Tibial artery (tissue), 4 donors: ENCODE results near the gene IL34.

Experiments used
- DNase-seq, 2 donors: peaks; one replicate each; pipeline ENCODE4 v3.0.0-alpha.2; 2019
- H3K27ac ChIP-seq, 2 donors: fragments of 200-600 bp; sonication (generic) in 1 of 2; 1 replicate in 1 of 2; 2 replicates in 1 of 2; pipeline ENCODE4 v1.5.1; 2018 to 2019; ENCODE audit warnings: mild to moderate bottlenecking in 1 of 2
- H3K27me3 ChIP-seq, 2 donors: fragments of 200-600 bp; sonication (generic) in 1 of 2; one replicate each; pipeline versions ENCODE4 v1.5.1 to v1.6.0; 2016 to 2019
- H3K36me3 ChIP-seq, 3 donors: fragments of 200-600 bp; sonication (generic) in 2 of 3; one replicate each; pipeline ENCODE4 v1.5.1; 2016 to 2019; ENCODE audit warnings: mild to moderate bottlenecking in 2 of 3
- H3K4me1 ChIP-seq, 4 donors: fragments of 200-600 bp; sonication (generic) in 2 of 4; 1 replicate in 3 of 4; 2 replicates in 1 of 4; pipeline ENCODE4 v1.5.1; 2016 to 2019
- H3K4me3 ChIP-seq, 2 donors: fragments of 200-600 bp; sonication (generic) in 1 of 2; 1 replicate in 1 of 2; 2 replicates in 1 of 2; pipeline ENCODE4 v1.5.1; 2018 to 2019; ENCODE audit warnings: mild to moderate bottlenecking in 2 of 2
- H3K9me3 ChIP-seq, 3 donors: fragments of 200-600 bp; sonication (generic) in 1 of 3; one replicate each; pipeline ENCODE4 v1.5.1; 2016 to 2019
- intact Hi-C: fragments of 100-400 bp; cut with DNase I; formaldehyde crosslinking; loops from one replicate; pipeline ENCODE4 v1.15.0; 2023; ENCODE audit warnings: low total_unique reads
- TF ChIP-seq, protein P1 (sequence below), 2 experiments: fragments of 200-600 bp in 1 of 2; fragments of 450-650 bp in 1 of 2; IDR thresholded peaks; one replicate each; pipeline ENCODE4 v1.5.1; 2017 to 2019; ENCODE audit warnings: antibody characterized with exemption in 2 of 2, mild to moderate bottlenecking in 1 of 2, moderate library complexity in 1 of 2

The IL34 gene

DNA sequence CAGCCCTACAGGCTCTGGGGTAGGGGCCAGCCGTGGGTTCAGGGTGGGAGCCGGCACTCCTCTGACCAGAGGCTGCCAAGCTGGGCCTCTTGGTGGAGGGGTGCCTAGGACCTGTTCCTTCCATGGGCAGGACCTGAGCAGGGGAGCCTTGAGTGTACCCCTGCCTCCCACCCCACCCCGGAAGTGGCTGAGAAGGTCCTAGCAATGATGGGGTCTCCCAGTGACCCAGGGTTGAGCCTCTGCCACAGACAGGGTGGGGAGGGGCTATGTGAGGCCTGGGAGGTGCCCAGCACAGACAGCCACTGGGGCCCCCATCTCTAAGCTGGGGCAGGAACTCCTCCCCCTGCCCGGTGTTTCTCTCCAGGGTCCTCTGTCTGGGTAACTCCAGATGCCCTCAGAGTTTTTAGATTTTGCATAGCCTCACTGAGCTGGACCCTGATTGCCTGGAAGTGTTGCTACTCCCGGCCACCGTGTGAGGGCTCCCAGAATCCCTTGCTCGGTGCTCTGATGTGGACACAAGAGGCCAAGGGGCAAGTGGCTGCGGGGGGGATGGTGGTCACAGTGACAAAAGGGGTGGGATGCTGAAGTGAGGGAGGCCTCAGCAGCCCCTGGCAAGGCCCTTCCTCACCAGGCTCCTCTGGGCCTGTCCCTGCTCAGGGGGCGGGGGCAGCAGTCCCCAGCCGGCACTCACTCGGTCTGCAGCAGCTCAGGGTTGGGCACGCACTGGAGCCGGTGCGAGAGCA is 45.9 kb downstream of the IL34 start:
- Histone ChIP-seq H3K4me1 (peaks cover 37 to 99% (median 93%) of the 10 kb centered on the region in 4 donors), H3K36me3 (no peaks in the 10 kb centered on the region), H3K27ac (peak overlapping the region; percentile 99 to 100), H3K4me3 (no peak overlapping the region), H3K27me3 (no peaks in the 10 kb centered on the region), H3K9me3 (no peaks in the 10 kb centered on the region)
- intact Hi-C loops = no loop called here
- DNase-seq = peak; percentile 71 to 91
- TF ChIP-seq, protein P1, sequence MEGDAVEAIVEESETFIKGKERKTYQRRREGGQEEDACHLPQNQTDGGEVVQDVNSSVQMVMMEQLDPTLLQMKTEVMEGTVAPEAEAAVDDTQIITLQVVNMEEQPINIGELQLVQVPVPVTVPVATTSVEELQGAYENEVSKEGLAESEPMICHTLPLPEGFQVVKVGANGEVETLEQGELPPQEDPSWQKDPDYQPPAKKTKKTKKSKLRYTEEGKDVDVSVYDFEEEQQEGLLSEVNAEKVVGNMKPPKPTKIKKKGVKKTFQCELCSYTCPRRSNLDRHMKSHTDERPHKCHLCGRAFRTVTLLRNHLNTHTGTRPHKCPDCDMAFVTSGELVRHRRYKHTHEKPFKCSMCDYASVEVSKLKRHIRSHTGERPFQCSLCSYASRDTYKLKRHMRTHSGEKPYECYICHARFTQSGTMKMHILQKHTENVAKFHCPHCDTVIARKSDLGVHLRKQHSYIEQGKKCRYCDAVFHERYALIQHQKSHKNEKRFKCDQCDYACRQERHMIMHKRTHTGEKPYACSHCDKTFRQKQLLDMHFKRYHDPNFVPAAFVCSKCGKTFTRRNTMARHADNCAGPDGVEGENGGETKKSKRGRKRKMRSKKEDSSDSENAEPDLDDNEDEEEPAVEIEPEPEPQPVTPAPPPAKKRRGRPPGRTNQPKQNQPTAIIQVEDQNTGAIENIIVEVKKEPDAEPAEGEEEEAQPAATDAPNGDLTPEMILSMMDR (IDR thresholded peaks at IDR 0.05) = no peak

DNA sequence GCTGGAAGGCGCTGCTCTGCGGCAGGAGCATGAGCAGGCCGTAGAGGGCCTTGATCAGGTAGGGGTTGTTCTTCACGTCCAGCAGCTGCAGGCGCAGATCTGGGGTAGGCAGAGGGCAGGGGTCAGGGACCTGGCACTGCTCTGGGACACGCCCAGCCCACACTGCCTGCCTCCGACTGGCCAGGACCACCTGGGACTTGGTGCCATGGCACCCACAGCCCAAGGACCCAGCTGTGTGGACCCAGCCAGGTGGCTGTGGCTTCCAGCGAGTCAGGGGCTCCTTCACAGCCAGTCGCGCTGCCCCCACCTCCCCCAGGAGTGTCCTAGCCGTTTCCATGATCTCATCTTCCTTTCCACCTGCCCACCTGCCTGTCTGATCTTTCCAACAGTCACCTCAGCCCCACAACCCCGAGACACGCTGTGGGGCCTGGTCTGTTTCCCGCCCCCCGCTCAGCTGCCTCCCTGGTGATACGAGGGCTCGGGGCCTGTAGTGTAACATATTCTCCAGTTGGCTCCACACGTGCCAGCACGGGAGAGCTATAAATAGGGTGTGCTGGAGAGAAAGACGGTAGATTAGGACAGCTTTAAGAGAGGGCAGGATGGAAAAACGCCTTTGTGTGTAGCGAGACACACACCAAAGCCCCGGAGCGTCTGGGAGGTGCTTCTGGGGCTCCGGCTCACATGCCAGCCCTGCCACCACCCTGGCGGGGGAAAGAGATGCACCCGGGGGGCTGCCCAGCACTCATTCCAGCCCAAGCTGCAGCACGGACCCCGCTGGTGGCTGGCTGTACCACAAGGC is 46.7 kb downstream of the IL34 start:
- Histone ChIP-seq H3K36me3 (no peaks in the 10 kb centered on the region), H3K4me1 (peaks cover 37 to 99% (median 93%) of the 10 kb centered on the region in 4 donors), H3K27me3 (no peaks in the 10 kb centered on the region), H3K27ac (peak overlapping the region; percentile 99 to 100), H3K9me3 (no peaks in the 10 kb centered on the region), H3K4me3 (no peak overlapping the region)
- intact Hi-C loops = no loop called here
- TF ChIP-seq, protein P1 (IDR thresholded peaks at IDR 0.05) = no peak
- peak; percentile 73 to 88 for DNase-seq

DNA sequence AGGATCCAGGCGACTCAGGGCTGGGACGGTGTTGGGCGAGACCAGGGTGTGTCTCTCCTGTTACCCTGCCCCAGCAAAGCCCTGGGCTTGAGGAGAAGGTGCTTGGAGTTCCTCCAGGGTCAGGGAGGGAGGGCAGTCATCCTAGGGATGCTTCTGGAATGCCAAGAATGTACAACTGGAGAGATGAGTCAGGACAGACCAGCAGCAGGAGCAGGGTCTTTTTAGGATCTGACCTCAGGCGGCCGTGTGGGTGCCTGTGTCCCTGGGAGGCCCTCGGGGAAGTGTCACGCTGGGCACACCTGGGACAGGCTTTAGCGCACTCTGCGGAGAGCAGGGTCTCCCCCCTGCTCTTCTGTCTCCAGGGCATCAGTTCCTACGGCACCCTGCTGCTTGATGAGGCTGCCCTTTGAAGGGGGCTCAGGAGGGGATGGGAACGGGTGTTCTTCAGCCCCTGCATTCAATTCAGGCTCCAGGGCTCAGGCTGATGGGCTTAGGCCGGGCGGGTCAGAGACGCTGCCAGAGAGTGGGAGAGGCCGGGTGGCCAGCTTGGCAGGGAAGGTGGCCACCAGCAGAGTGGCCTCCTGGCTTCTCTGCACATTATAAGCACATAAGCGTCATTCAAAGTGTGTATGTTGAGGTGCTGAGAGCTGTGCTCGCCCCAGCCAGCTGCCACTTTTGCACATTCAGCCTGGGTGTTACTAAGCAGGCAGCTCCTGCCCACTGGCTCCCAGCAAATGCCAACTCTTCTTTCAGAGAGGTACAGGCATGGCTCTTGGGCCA is 47.9 kb downstream of the IL34 start:
- no peak for DNase-seq
- Histone ChIP-seq H3K4me1 (peaks cover 30 to 99% (median 92%) of the 10 kb centered on the region in 4 donors), H3K9me3 (no peaks in the 10 kb centered on the region), H3K27ac (peak overlapping the region; percentile 99 to 100), H3K27me3 (no peaks in the 10 kb centered on the region), H3K4me3 (no peak overlapping the region), H3K36me3 (peaks cover 0 to 5% (median 0%) of the 10 kb centered on the region in 3 donors)
- TF ChIP-seq, protein P1 (IDR thresholded peaks at IDR 0.05) = no peak
- intact Hi-C loops = no loop called here

DNA sequence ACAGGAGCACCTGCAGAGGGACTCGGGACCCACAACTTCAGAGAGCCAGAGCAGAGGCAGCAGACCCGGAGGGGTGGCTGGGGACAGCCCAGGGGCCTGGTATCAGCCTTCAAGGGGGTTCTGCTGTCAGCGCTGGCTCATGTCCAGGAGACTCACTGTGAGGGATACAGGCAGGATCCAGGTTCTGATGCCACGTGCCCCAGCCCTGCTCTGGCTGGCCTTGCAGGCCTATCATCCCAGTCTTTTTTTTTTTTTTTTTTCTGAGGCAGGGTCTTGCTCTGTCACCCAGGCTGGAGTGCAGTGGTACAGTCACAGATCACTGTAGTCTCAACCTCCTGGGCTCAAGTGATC is 48.5 kb downstream of the IL34 start:
- no peak for DNase-seq
- H3K27ac ChIP-seq = peak overlapping the region; percentile 99 to 100
- peaks cover 26 to 99% (median 91%) of the 10 kb centered on the region in 4 donors for H3K4me1 ChIP-seq
- H3K9me3 ChIP-seq = no peaks in the 10 kb centered on the region
- H3K27me3 ChIP-seq = no peaks in the 10 kb centered on the region
- TF ChIP-seq, protein P1 (IDR thresholded peaks at IDR 0.05) = no peak
- H3K4me3 ChIP-seq = no peak overlapping the region
- peaks cover 0 to 5% (median 0%) of the 10 kb centered on the region in 3 donors for H3K36me3 ChIP-seq
- intact Hi-C loops = no loop called here

DNA sequence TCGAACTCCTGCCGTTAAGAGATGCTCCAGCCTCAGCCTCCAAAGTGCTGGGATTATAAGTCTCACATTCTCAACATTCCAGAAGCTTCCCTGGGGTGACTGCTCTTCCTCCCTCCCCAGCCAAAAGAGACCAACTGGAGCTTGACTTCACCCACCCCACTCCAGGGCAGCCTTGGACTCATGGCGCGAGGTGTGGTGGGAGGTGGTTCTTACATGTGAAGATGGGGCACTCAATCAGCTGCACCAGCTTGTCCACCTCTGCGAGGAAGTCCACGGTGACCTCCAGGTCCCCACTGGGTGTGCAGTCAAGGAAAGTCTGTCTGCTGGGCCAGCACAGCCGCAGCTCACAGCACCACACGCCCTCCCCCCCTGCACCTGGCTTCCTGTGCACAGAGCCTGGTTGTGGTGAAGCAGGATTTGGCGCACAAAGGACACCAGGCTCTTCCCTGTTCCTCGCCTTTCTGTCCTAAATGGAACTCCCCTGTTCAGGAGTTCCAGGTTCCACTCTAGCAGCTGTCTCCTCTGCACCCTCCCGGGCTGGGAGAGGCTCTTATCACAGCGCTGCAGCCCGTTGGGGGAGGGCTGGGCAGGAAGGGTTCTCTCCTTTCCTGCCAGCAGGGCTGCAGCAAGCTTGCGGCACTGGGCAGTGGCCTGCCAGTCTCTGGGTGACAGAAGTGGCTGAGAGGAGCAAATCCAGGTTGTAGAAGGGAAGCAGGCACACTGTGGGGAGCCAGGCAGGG is 49.1 kb downstream of the IL34 start:
- Histone ChIP-seq H3K27ac (peak overlapping the region; percentile 99 to 100), H3K4me3 (no peak overlapping the region), H3K4me1 (peaks cover 20 to 99% (median 91%) of the 10 kb centered on the region in 4 donors)

More for the DNA sequence above, 49.1 kb downstream of the IL34 start:
- Histone ChIP-seq H3K27me3 (no peaks in the 10 kb centered on the region), H3K36me3 (peaks cover 0 to 5% (median 0%) of the 10 kb centered on the region in 3 donors), H3K9me3 (no peaks in the 10 kb centered on the region)
- TF ChIP-seq, protein P1 (IDR thresholded peaks at IDR 0.05) = no peak
- intact Hi-C loops = no loop called here
- DNase-seq = no peak
